Measurements from ENCODE around the gene ZFYVE21. TPM values are rescaled to one million over a fixed set of nuclear protein-coding genes. Genes with fewer than 3 reads are reported as not detected.

ZFYVE21 gene
- total and polyA plus RNA-seq, 2 donors from 2014 or later = 67.8 to 70.9 TPM

- FAIRE-seq (no peak), DNase-seq (no peak)
- Histone ChIP-seq H3K27ac (ENCODE audit: low read depth in 2 of 2, low read length in 2 of 2) (no peak overlapping the region), H3K9me3 (ENCODE audit: control insufficient read depth in 2 of 3, insufficient read depth in 1 of 3, low read length in 3 of 3) (no peaks in the 10 kb centered on the region), H3K36me3 (ENCODE audit: control insufficient read depth in 2 of 3, insufficient read depth in 3 of 3, low read length in 3 of 3) (peaks cover 0 to 10% (median 0%) of the 10 kb centered on the region in 3 donors), H3K9ac (ENCODE audit: low read length in 3 of 3) (no peak overlapping the region), H3K4me3 (ENCODE audit: low read length in 3 of 3) (no peak overlapping the region), H3K27me3 (ENCODE audit: control insufficient read depth, insufficient read depth, low read length) (no peaks in the 10 kb centered on the region), H3K4me1 (ENCODE audit: control insufficient read depth in 2 of 3, insufficient read depth in 2 of 3, low read depth in 1 of 3, low read length in 3 of 3) (peaks cover 0 to 10% (median 6%) of the 10 kb centered on the region in 3 donors)
- no peak for TF ChIP-seq CTCF (IDR thresholded peaks at IDR 0.05; ENCODE audit: borderline replicate concordance, extremely low read depth, insufficient read depth)
- intact Hi-C loops (cut with DNase I) = no loop called here
Measured at GRCh38 chr14:103723748-103724081, 8.1 kb downstream of the ZFYVE21 start.

- intact Hi-C loops (cut with DNase I) = no loop called here
- H3K4me3 ChIP-seq (ENCODE audit: low read length in 3 of 3) = no peak overlapping the region
- no peak overlapping the region for H3K27ac ChIP-seq (ENCODE audit: low read depth in 2 of 2, low read length in 2 of 2)
- H3K9ac ChIP-seq (ENCODE audit: low read length in 3 of 3) = no peak overlapping the region
- peaks cover 0 to 12% (median 1%) of the 10 kb centered on the region in 3 donors for H3K36me3 ChIP-seq (ENCODE audit: control insufficient read depth in 2 of 3, insufficient read depth in 3 of 3, low read length in 3 of 3)
- DNase-seq (peak in 2 of 5 donors; percentile 49 to 81), FAIRE-seq (no peak)
- H3K9me3 ChIP-seq (ENCODE audit: control insufficient read depth in 2 of 3, insufficient read depth in 1 of 3, low read length in 3 of 3) = no peaks in the 10 kb centered on the region
- no peak for TF ChIP-seq CTCF (IDR thresholded peaks at IDR 0.05; ENCODE audit: borderline replicate concordance, extremely low read depth, insufficient read depth)
- H3K4me1 ChIP-seq (ENCODE audit: control insufficient read depth in 2 of 3, insufficient read depth in 2 of 3, low read depth in 1 of 3, low read length in 3 of 3) = peaks cover 0 to 7% (median 6%) of the 10 kb centered on the region in 3 donors
- no peaks in the 10 kb centered on the region for H3K27me3 ChIP-seq (ENCODE audit: control insufficient read depth, insufficient read depth, low read length)
Measured at GRCh38 chr14:103724116-103724515, 8.5 kb downstream of the ZFYVE21 start.

GRCh38 chr14:103725001-103725682 lies 9.5 kb downstream of the ZFYVE21 start:
- Histone ChIP-seq H3K9me3 (ENCODE audit: control insufficient read depth in 2 of 3, insufficient read depth in 1 of 3, low read length in 3 of 3) (no peaks in the 10 kb centered on the region), H3K4me1 (ENCODE audit: control insufficient read depth in 2 of 3, insufficient read depth in 2 of 3, low read depth in 1 of 3, low read length in 3 of 3) (peaks cover 0 to 7% (median under 1%) of the 10 kb centered on the region in 3 donors), H3K27ac (ENCODE audit: low read depth in 2 of 2, low read length in 2 of 2) (no peak overlapping the region), H3K9ac (ENCODE audit: low read length in 3 of 3) (no peak overlapping the region), H3K36me3 (ENCODE audit: control insufficient read depth in 2 of 3, insufficient read depth in 3 of 3, low read length in 3 of 3) (peaks cover 2 to 22% (median 4%) of the 10 kb centered on the region in 3 donors), H3K4me3 (ENCODE audit: low read length in 3 of 3) (no peak overlapping the region), H3K27me3 (ENCODE audit: control insufficient read depth, insufficient read depth, low read length) (no peaks in the 10 kb centered on the region)
- intact Hi-C loops (cut with DNase I) = no loop called here
- no peak for DNase-seq
- no peak for FAIRE-seq
- TF ChIP-seq CTCF (IDR thresholded peaks at IDR 0.05; ENCODE audit: borderline replicate concordance, extremely low read depth, insufficient read depth) = no peak
